DMS 273 treated with DMSO at 0.1 percent for 48 hours (cell line): ENCODE measurements around the gene DDX11.
A peak's percentile ranks its signal among the peaks of the same experiment; 100 is the strongest.
"Not testable (repeated sequence)": the region's sequence is repeated elsewhere in the genome, so short reads cannot be mapped to it uniquely, and the experiment has no call there.

ENCODE experiments used
- DNase-seq: peaks from one replicate; lab custom pipeline; 2025; lab: John Stamatoyannopoulos, UW

DDX11 gene

GRCh38 chr12:31073527-31074332 lies at the start of gene DDX11:
Gene DDX11, plus strand, starts transcription at chr12:31073860. Its CDS starts 4,534 bp downstream, at chr12:31078394.
- peak; percentile 85 for DNase-seq

DNA sequence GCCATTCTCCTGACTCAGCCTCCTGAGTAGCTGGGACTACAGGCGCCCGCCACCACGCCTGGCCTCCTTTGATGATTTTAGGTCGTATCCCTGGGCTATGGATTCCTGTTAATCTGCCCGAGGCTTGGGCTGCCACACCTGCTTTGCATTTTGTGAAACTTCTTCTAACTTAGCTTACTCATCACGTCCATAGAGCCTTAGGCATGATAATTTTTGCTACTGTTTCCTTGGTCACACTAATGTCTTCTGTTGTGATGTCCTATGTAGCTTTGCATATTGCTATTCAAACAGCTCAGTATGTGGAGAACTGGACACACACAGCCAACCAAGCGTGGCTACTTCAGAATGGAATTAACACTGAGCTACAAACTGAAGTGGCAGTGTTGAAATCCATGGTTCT lies 47.5 kb upstream of the DDX11 start:
- no peak for DNase-seq

DNA sequence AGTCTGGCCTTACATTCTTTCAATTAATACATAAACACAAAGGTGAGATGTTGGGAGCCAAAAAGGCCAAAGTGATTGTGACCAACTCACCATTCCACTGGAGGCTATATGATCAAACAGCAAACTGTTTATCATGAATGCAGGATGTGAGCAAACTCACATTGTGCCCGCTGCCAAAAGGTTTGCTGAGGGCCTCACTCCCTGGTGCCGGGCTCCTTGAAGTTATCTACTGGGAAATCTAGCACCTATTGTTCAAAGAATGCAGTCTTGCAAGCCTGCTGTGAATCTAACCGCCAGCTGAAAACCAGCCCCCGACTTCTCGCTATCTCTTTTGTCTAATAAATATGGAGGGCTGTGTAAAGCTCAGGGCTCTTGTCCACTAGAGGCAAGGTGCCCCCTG lies 46.7 kb upstream of the DDX11 start:
- DNase-seq = not testable (repeated sequence)

DNA sequence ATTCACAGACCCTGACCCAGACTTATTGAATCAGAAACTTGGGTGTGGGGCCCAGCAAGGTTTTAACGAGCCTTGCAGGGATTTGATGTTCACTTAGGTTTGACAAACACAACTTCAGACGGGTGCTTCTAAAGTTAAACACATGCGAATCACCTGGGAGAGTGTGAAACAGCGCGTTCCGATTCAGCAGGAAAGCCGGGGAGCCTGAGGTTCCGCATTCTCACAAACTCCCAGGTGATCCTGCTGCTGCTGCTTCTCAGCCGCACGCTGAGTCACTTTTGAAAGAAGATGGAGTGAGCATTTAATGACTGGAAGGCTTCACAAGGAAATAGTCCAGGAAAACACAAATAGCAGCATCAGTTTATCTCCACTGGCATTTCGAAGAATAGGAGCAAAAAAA lies 44.2 kb upstream of the DDX11 start:
- DNase-seq = no peak

DNA sequence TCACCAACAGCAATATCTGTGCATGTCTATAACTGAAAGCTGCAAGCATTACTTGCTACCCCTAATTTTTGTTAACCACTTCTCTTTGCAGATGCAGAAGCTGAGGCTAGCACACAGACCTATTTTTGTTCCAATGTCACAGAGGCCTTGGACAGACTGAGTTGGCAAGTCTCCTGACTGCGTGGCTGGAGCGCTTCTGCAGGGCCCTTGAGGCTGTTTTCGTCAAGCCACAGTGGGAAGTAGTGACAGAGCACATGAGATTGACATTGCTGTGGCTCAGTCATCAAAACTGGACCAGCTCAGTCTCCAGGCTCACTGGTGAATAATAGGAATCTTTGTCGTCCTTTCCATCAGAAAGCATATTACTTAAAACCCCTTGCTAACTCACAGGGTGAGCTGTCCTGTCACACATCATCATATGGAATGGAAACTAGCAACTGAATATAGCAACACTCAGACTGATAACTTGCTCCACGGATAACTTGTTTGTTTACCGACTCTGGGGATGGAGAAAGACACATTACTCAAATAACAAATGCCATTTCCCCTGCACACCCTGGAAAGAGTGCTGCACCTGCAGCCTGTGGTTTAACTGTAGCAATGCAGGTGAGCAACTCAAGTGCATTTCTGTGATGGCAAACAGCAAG lies 43.6 kb upstream of the DDX11 start:
- no peak for DNase-seq

DNA sequence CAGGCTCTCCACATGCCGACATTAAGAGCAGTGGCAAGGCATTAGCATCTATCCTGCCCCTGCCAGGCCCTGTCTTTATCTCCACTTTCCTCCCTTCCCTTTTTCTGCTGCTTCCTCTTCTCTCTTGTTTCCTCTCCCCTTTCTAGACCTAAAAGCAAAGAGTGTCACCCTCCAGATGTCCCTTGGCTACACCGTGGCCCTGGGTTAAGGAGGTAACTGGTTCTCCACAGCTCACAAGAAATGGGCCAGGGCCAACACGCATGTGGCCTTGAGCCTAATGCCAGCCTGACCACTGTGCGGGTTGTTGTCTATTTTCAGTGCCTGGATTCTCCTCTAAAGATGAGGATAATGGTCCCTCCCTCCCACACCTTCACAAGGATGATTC lies 41.7 kb upstream of the DDX11 start:
- DNase-seq = no peak

- DNase-seq = no peak
Observed at GRCh38 chr12:31033146-31033545, 40.5 kb upstream of the DDX11 start.

DNA sequence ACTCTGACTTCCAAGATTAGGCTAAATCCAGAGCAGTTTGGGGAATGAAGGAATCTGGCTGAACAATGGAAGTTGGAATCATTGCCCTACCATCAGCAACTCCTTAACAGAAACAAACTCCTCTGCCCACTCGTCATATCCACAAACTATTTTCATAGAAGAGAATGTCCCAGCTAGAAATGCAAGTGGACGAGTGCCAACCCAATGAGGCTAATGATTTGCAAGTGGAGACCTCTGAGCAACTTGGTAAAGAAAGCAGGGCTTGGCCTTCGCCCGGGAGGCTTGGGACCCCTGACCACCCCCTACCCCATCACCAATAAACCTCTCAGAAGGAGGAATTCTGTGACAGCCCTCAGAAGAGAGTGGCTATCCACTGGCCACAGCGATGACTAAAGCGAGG lies 40.0 kb upstream of the DDX11 start:
- no peak for DNase-seq

DNA sequence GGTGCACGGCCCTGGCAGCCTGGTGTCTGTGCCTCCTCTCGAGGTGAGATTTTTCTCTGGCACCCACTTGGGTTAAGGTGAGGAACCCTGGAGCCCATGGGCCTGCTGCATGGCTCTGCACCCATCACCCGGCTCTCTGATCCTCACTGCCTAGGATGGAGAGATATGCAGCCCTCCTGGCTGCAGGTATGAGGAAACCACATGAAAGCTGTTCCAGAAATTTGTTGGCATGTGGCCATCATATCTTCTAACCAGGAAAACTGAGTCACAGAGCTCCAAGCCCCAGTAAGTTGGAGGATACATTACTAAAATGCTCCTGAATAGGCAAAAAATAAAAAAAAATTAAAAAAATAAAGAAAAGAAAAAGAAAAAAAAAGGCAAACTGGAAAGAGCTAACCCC lies 39.3 kb upstream of the DDX11 start:
- no peak for DNase-seq

- no peak for DNase-seq
Observed at GRCh38 chr12:31035226-31035625, 38.4 kb upstream of the DDX11 start.

GRCh38 chr12:31035967-31036665 lies 37.5 kb upstream of the DDX11 start:
- no peak for DNase-seq

- no peak for DNase-seq
Observed at GRCh38 chr12:31037028-31037427, 36.6 kb upstream of the DDX11 start.

GRCh38 chr12:31037931-31038330 lies 35.7 kb upstream of the DDX11 start:
- DNase-seq = no peak

GRCh38 chr12:31041033-31041564 lies 32.6 kb upstream of the DDX11 start:
- no peak for DNase-seq

DNA sequence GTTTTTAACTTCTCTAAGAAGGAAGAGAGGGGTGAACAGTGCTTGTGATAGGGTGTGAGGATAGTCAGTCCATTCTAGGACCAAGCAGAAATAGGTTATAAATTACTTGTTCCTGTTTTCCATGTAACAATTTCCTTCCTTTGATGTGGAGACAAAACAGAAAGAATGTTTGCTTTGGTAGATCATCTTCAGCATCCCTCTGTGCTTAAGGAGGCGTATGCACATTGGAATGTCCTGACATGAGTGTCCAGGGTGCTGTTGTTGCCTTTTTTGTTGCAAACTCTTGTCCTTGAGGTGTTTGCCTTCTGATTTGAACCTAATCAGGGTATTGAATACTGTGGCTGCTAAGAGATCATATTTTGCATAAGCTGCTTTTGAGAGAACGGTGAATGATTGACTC lies 23.5 kb upstream of the DDX11 start:
- DNase-seq = not testable (repeated sequence)

DNA sequence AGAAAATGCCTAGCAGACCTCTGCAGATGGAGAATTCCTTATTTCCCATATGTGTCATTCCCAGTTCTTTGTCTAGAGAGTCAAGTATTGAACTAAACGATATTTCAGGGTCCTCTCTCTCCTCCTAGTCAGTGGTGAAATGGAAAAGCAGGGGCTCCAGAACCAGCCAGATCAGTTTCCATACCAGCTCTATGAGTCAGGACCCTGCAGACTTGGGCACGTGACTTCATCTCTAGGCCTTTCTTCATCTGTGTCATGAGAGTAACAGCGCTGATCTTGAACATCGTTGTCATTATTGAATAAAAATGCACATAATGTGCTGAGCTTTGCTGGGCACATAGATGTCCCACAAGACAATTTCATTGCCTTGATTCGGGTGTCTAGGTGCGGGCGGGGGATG lies 23.1 kb upstream of the DDX11 start:
- DNase-seq = not testable (repeated sequence)

DNA sequence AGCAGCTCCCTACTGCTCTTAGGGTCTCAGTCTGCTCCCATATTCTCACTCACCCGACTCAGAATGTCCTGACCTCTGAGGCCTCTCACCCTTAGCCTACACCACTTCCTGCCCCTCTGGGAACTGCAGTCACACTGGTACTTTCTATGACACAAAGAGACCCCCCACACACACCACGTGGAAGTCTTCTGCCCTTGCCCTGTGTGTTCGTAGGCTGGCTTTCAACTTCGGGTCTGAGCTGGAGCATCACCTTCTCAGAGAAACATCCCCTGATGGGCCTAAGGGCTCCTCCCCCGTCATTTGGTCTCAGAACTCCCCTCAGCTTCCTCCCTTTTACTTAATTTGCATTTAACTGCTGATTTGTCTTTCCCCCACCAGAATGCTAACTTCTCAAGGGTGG lies 22.0 kb upstream of the DDX11 start:
- not testable (repeated sequence) for DNase-seq

GRCh38 chr12:31052121-31052520 lies 21.5 kb upstream of the DDX11 start:
- not testable (repeated sequence) for DNase-seq

GRCh38 chr12:31052666-31053439 lies 20.8 kb upstream of the DDX11 start:
- not testable (repeated sequence) for DNase-seq

DNA sequence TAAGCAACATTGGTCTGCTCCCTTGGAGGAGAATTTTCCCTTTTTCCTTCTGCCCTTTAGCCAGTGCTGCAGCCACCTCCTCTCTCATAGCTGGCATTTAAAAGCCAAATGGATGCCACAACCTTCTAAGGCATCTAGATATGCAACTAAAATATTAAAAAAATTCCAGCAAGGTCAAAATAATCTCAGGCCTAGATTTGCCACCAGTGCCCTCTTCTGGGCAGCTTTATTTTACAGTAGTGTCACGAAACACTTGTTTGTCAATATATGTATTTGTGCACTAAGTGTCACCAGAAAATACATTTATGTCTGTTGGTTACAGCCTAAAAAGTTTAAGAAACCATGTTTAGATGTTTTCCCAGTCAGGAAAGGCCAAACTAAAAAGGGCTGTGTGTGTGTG lies 19.7 kb upstream of the DDX11 start:
- DNase-seq = not testable (repeated sequence)

GRCh38 chr12:31057671-31058070 lies 16.0 kb upstream of the DDX11 start:
- DNase-seq = no peak

DNA sequence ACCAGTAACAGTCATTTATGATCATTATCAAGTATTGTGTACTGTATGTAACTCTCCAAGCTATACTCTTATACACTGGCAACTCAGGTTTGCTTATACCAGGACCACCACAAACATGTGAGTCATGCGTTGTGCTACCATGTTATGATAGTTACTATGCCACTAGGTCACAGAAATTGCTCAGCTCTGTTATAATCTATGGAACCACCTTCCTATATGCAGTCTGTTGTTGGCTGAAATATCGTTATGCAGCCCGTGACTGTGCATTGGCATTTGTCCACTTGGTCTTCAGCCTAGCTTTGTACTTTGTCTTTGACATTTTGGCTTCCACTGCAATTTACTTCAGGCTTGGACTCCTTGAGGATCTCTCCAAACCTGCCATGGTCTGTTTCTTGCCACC lies 7.5 kb upstream of the DDX11 start:
- DNase-seq = not testable (repeated sequence)
